Measurements from ENCODE around the gene OXGR1. TPM values are rescaled to one million over a fixed set of nuclear protein-coding genes. Genes with fewer than 3 reads are reported as not detected.

The OXGR1 gene
- total and polyA plus RNA-seq, 2 of the 8 experiments (the other 6 are each of a cell fraction or from before 2014, with no cell fraction given): 0.34 to 1.8 TPM

GRCh38 chr13:96968027-96968426 is 26.2 kb downstream of the OXGR1 start (continued):
- TF ChIP-seq CHD7 (IDR thresholded peaks at IDR 0.05; ENCODE audit: insufficient replicate concordance, low read length): no peak
- no peak for TF ChIP-seq TAF7 (optimal IDR thresholded peaks at IDR 0.05; ENCODE audit: borderline replicate concordance, low read depth, low read length)
- TF ChIP-seq GTF2F1 (IDR thresholded peaks at IDR 0.05; ENCODE audit: borderline replicate concordance, low read depth, low read length): no peak
- no peak for TF ChIP-seq RBBP5 (IDR thresholded peaks at IDR 0.05; ENCODE audit: borderline replicate concordance, low read depth, low read length)
- TF ChIP-seq EGR1 (IDR thresholded peaks at IDR 0.05; ENCODE audit: borderline replicate concordance, low read depth, low read length): no peak
- TF ChIP-seq HDAC6 (IDR thresholded peaks at IDR 0.05; ENCODE audit: low read depth, low read length): no peak
- no peak for TF ChIP-seq JUN (IDR thresholded peaks at IDR 0.05; ENCODE audit: low read depth, low read length)
- no peak for TF ChIP-seq TAF1 (IDR thresholded peaks at IDR 0.05; ENCODE audit: low read depth, low read length)
- no peak for TF ChIP-seq KDM1A (IDR thresholded peaks at IDR 0.05; ENCODE audit: borderline replicate concordance, low read length)
- TF ChIP-seq SP2 (IDR thresholded peaks at IDR 0.05; ENCODE audit: low read length): no peak
- TF ChIP-seq JUND (IDR thresholded peaks at IDR 0.05; ENCODE audit: low read length): no peak
- no peak for TF ChIP-seq RXRA (IDR thresholded peaks at IDR 0.05; ENCODE audit: insufficient read depth, low read depth, low read length)
- TF ChIP-seq CBX5 (IDR thresholded peaks at IDR 0.05; ENCODE audit: low read depth, low read length): no peak
